ENCODE data around the gene CHEK2.
"Not testable (repeated sequence)": the region's sequence is repeated elsewhere in the genome, so short reads cannot be mapped to it uniquely, and the experiment has no call there.

The CHEK2 gene

GRCh38 chr22:28741785-28742561 is at the start of gene CHEK2, which contains the start of gene HSCB:
Gene CHEK2, minus strand, starts transcription at chr22:28741820. Its CDS starts 7,099 bp downstream, at chr22:28734721.
Gene HSCB, plus strand, starts transcription at chr22:28742039. Its CDS starts 57 bp downstream, at chr22:28742096.
- peak; percentile 98 for DNase-seq

GRCh38 chr22:28791124-28791523 is 49.5 kb upstream of the CHEK2 start:
- no peak for DNase-seq

GRCh38 chr22:28788601-28789000 is 47.0 kb upstream of the CHEK2 start:
- no peak for DNase-seq

GRCh38 chr22:28783786-28784671 is 42.4 kb upstream of the CHEK2 start:
- DNase-seq: no peak

- DNase-seq: no peak
These were observed 38.7 kb upstream of the CHEK2 start for GRCh38 chr22:28780296-28780695.

- no peak for DNase-seq
These were observed 38.2 kb upstream of the CHEK2 start for GRCh38 chr22:28779833-28780232.

GRCh38 chr22:28774378-28774777 is 32.8 kb upstream of the CHEK2 start:
- DNase-seq: no peak

- peak; percentile 73 for DNase-seq
These were observed 31.8 kb upstream of the CHEK2 start for GRCh38 chr22:28773461-28773867.

- DNase-seq: peak; percentile 88
These were observed 31.2 kb upstream of the CHEK2 start, which contains the start of gene CCDC117 for GRCh38 chr22:28772633-28773460. Gene CCDC117, plus strand, starts transcription at chr22:28772695. Its CDS starts 155 bp downstream, at chr22:28772850.

GRCh38 chr22:28771195-28771791 is 29.7 kb upstream of the CHEK2 start:
- no peak for DNase-seq

GRCh38 chr22:28769394-28770085 is 27.9 kb upstream of the CHEK2 start:
- DNase-seq: no peak

GRCh38 chr22:28768701-28769393 is 27.2 kb upstream of the CHEK2 start:
- no peak for DNase-seq

GRCh38 chr22:28766628-28767027 is 25.0 kb upstream of the CHEK2 start:
- no peak for DNase-seq

GRCh38 chr22:28762000-28762399 is 20.4 kb upstream of the CHEK2 start:
- DNase-seq: not testable (repeated sequence)

GRCh38 chr22:28761449-28761755 is 19.8 kb upstream of the CHEK2 start:
- DNase-seq: no peak

GRCh38 chr22:28759861-28760560 is 18.4 kb upstream of the CHEK2 start:
- peak; percentile 26 for DNase-seq

GRCh38 chr22:28754512-28754911 is 12.9 kb upstream of the CHEK2 start:
- not testable (repeated sequence) for DNase-seq

GRCh38 chr22:28750471-28750881 is 8.9 kb upstream of the CHEK2 start:
- peak; percentile 48 for DNase-seq

- no peak for DNase-seq
These were observed 2.2 kb upstream of the CHEK2 start for GRCh38 chr22:28743852-28744251.

- no peak for DNase-seq
These were observed 942 bp upstream of the CHEK2 start for GRCh38 chr22:28742562-28742962.
